ENCODE results near the gene CPA5. TPM values are rescaled to one million over a fixed set of nuclear protein-coding genes. Genes with fewer than 3 reads are reported as not detected.

CPA5 gene
- total RNA-seq, 2 donors from 2014 or later = not detected

DNA sequence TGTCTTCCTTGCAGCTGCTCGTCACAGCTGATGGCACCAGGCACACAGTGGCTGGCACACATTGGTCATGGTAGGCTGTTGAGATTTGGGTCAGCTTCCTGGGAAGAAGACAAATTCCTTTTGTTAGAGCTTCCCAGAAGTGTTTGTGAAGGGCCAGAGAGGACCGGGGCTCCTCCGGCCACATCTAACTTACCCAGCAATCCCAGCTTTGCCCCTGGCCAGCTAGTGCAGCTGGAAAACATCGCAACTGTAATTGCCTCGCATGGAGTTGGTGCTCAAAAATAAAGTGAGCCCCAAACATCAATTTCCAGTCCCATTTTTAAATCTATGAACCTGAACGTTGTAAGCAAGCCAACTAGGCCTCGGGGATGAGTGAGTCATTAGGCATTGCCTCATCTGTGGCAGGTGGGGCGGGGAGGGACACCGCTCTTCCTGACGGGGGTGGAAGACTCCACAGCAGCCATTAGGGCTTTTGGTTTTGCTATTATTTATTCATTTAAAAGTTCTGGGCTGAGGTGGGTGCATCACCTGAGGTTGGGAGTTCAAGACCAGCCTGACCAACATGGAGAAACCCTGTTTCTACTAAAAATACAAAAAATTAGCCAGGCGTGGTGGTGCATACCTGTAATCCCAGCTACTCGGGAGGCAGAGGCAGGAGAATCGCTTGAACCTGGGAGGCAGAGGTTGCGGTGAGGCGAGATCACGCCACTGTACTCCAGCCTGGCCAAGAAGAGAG is 12.4 kb downstream of the CPA5 start:
- no peaks in the 10 kb centered on the region for H3K36me3 ChIP-seq (replicated peaks in 1 of 2; ENCODE audit: insufficient read depth in 1 of 2, low read depth in 2 of 2)
- 73 to 78% methylated on average over 16 of the region's 16 CpGs for WGBS, 2 donors
- H3K4me3 ChIP-seq = no peak overlapping the region
- intact Hi-C loops (cut with DNase I) = no loop called here
- H3K27me3 ChIP-seq = no peaks in the 10 kb centered on the region
- TF ChIP-seq POLR2A (IDR thresholded peaks at IDR 0.05) = no peak
- TF ChIP-seq, protein P1, sequence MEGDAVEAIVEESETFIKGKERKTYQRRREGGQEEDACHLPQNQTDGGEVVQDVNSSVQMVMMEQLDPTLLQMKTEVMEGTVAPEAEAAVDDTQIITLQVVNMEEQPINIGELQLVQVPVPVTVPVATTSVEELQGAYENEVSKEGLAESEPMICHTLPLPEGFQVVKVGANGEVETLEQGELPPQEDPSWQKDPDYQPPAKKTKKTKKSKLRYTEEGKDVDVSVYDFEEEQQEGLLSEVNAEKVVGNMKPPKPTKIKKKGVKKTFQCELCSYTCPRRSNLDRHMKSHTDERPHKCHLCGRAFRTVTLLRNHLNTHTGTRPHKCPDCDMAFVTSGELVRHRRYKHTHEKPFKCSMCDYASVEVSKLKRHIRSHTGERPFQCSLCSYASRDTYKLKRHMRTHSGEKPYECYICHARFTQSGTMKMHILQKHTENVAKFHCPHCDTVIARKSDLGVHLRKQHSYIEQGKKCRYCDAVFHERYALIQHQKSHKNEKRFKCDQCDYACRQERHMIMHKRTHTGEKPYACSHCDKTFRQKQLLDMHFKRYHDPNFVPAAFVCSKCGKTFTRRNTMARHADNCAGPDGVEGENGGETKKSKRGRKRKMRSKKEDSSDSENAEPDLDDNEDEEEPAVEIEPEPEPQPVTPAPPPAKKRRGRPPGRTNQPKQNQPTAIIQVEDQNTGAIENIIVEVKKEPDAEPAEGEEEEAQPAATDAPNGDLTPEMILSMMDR (IDR thresholded peaks at IDR 0.05) = no peak
- H3K4me1 ChIP-seq = peaks cover 14% of the 10 kb centered on the region
- ATAC-seq = peak; percentile 59
- H3K27ac ChIP-seq = peak overlapping the region; percentile 41 to 63 (median 56)
- H3K9me3 ChIP-seq = no peaks in the 10 kb centered on the region
- peak in 3 of 4 donors; percentile 32 to 81 (median 60) for DNase-seq

DNA sequence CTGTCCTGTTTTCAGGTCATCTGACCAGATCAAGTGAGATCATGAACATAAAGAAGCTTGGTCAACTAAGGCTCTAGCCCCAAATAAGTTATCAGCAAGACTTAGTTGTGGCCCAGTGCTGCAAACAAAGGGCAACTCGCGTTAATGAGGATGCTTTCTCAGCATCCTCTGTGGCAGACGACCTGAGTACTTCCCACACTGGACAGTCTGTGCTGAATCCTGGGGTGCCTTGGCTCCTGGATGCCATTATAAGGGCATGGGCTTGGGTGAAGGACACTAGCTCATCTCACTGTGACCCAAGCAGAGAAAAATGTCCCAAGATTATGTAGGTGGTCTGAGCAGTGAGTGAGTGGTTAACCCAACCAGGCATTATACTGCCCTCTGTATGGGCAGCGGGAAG is 13.9 kb downstream of the CPA5 start:
- H3K9me3 ChIP-seq = no peaks in the 10 kb centered on the region
- 96% methylated on average over 4 of the region's 4 CpGs for WGBS, 2 donors
- no peak overlapping the region for H3K27ac ChIP-seq
- H3K36me3 ChIP-seq (replicated peaks in 1 of 2; ENCODE audit: insufficient read depth in 1 of 2, low read depth in 2 of 2) = no peaks in the 10 kb centered on the region
- ATAC-seq (no peak), DNase-seq (peak in 1 of 4 donors; percentile 7)
- peaks cover 18% of the 10 kb centered on the region for H3K4me1 ChIP-seq
- no peaks in the 10 kb centered on the region for H3K27me3 ChIP-seq
- intact Hi-C loops (cut with DNase I) = no loop called here
- H3K4me3 ChIP-seq = no peak overlapping the region
- TF ChIP-seq, protein P1 (IDR thresholded peaks at IDR 0.05) = no peak
- TF ChIP-seq POLR2A (IDR thresholded peaks at IDR 0.05) = no peak

DNA sequence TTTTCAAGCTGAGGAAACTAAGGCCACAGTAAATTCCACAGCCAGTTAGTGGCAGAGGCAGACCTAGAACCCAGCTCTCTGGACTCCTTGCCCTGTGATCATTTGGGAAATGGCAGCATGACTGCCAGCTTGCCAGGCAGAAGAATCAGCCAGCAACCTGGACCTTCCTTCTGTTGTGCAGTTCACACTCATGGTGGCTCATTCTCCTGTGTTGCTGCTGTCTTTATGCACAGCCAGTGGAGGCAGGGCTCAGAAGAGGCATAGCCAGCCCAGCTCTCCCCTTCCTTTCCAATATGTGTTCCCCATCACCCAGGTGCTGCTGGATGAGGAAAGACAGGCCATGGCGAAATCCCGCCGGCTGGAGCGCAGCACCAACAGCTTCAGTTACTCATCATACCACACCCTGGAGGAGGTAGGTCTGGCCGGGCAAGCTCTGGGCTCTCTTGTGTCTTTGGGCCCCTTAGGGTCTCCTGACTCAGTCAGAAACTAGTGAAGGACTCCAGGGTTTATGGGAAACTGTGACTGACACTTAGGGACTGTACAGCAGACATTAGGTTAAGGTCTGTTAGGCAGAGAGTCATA is 14.8 kb downstream of the CPA5 start:
- Histone ChIP-seq H3K4me3 (no peak overlapping the region), H3K27ac (no peak overlapping the region), H3K36me3 (replicated peaks in 1 of 2; ENCODE audit: insufficient read depth in 1 of 2, low read depth in 2 of 2) (no peaks in the 10 kb centered on the region), H3K27me3 (no peaks in the 10 kb centered on the region), H3K4me1 (peaks cover 27% of the 10 kb centered on the region), H3K9me3 (no peaks in the 10 kb centered on the region)
- WGBS, 2 donors = 92% methylated on average over 5 of the region's 5 CpGs; no CpG with 5 or more reads in 1 of the 2 donors
- TF ChIP-seq, protein P1 (IDR thresholded peaks at IDR 0.05) = no peak
- no peak for TF ChIP-seq POLR2A (IDR thresholded peaks at IDR 0.05)
- intact Hi-C loops (cut with DNase I) = no loop called here
- ATAC-seq (no peak), DNase-seq (peak in 1 of 4 donors; percentile 9)

DNA sequence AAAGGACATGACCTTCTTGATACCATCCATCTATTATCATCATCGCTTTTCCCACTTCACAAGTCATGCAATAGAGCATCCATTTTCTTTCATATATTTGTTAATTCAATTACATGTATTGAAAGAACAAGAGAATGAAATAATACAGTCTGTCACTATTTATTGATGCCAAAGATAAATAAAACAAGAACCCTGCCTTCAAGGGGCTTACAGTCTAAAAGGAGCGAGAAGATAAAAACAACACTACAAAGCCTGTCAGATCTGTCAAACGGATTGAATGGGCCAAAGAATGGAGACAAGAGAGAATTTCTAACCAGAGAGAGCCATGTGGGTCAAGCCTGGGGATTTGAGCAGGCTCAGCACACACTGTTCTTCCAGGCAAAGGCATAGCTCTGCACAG is 15.9 kb downstream of the CPA5 start:
- no peaks in the 10 kb centered on the region for H3K27me3 ChIP-seq
- no peak for ATAC-seq

More for the DNA sequence above, 15.9 kb downstream of the CPA5 start:
- H3K36me3 ChIP-seq (replicated peaks in 1 of 2; ENCODE audit: insufficient read depth in 1 of 2, low read depth in 2 of 2) = no peaks in the 10 kb centered on the region
- TF ChIP-seq POLR2A (IDR thresholded peaks at IDR 0.05) = no peak
- TF ChIP-seq, protein P1 (IDR thresholded peaks at IDR 0.05) = no peak
- no peak overlapping the region for H3K4me3 ChIP-seq
- H3K4me1 ChIP-seq = peaks cover 39% of the 10 kb centered on the region
- H3K9me3 ChIP-seq = no peaks in the 10 kb centered on the region
- DNase-seq = no peak
- WGBS, 2 donors = 88 to 96% methylated on average over 3 of the region's 3 CpGs
- intact Hi-C loops (cut with DNase I) = no loop called here
- H3K27ac ChIP-seq = no peak overlapping the region

All from body of pancreas (tissue), 4 donors.